ENCODE measurements around the gene ITLN2.
"Not testable (repeated sequence)": the region's sequence is repeated elsewhere in the genome, so short reads cannot be mapped to it uniquely, and the experiment has no call there.

ITLN2 gene

GRCh38 chr1:160905617-160905989 lies 49.0 kb downstream of the ITLN2 start:
- DNase-seq (ENCODE audit: low read depth): no peak

DNA sequence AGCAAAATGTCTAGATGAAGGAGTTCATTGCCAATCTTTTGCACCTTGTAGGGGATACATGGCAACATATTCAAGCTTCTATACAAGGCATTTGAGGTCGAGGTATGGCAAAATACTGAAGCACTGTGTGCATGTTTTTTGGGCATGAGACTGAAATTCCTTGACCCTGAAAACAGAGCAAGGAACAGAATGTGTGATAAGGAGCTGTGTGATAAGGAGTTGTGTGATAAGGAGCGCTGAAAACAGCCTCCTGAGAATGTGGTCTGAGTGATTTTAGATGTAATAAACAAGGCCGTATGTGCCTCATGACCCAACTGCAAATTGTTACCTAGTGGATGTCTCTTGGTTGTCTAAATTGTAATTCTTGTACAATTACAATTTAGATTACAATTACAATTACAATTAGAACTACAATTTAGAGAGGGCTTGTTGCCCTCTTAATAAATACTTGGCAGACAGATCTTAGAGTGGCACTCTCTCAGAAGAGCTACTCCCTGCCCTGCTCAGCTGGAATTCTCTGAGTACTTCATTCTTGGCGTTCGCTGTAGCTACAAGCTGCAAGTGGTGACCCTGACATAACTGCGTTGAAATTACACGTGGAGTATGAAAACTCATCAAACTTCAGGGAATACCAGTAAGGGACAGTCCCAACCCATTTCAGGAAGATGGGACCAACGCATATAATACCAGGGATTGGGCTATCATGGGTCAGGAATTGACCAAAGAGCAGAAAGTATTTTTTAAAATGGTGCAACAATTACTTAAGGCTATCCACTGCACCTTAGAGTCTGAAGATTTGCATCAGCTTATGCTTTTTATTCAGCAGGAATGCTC lies 49.6 kb downstream of the ITLN2 start:
- no peak for DNase-seq (ENCODE audit: low read depth)

DNA sequence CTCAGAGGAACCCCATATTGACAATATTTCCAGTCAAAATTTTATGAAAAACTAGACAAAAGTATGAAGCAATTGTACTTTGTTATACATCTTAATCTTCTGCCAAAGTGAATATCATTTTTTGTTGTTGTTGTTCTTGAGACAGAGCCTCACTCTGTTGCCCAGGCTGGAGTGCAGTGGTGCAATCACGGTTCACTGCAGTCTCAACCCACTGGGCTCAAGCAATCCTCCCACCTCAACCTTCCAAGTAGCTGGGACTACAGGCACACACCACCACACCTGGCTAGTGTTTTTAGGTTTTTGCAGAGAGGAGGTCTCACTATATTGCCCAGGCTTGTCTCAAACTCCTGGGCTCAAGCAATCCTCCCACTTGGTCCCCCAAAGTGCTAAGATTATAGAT lies 52.4 kb downstream of the ITLN2 start:
- DNase-seq (ENCODE audit: low read depth): not testable (repeated sequence)

- DNase-seq (ENCODE audit: low read depth): no peak
These were observed 52.8 kb downstream of the ITLN2 start for GRCh38 chr1:160901768-160902167.

- DNase-seq (ENCODE audit: low read depth): not testable (repeated sequence)
These were observed 53.9 kb downstream of the ITLN2 start for GRCh38 chr1:160900683-160901082.
